HG02571 (cell line): ENCODE data around the gene SLC13A5.
"Not testable (repeated sequence)": the region's sequence is repeated elsewhere in the genome, so short reads cannot be mapped to it uniquely, and the experiment has no call there.

Source experiments
- ATAC-seq: cut with Tn5 transposase; IDR thresholded peaks from one replicate; pipeline ENCODE4 v1.9.1; 2021; ENCODE audit warnings: mild to moderate bottlenecking, moderate library complexity; ENCODE audit not compliant: unreplicated experiment

Gene SLC13A5

GRCh38 chr17:6711081-6711674 lies 2.0 kb downstream of the SLC13A5 start:
- no peak for ATAC-seq

DNA sequence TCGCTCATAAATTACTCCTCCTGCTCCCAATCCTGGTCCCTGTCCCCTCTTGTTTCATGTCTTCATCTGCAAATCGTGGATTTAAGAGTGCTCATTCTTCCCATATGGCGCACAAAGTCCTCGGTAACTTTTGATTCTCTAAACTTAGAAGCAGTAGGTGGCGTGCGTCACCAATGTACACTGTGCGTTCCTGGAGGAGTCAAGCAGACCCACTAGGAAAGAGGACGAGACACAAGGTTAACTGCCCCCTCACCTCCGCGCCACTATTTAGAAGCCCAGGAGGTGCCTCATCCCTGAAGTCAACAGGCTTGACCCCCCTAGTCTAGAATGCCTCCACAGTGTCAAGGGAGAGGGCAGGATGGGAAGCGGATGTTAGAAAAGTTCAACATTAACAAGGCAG lies 2.9 kb downstream of the SLC13A5 start:
- ATAC-seq: no peak

- ATAC-seq: no peak
Observed at GRCh38 chr17:6708357-6708961, 4.7 kb downstream of the SLC13A5 start.

GRCh38 chr17:6706996-6707395 lies 6.2 kb downstream of the SLC13A5 start:
- ATAC-seq: no peak

GRCh38 chr17:6706499-6706898 lies 6.7 kb downstream of the SLC13A5 start:
- ATAC-seq: no peak

- no peak for ATAC-seq
Observed at GRCh38 chr17:6704470-6705052, 8.6 kb downstream of the SLC13A5 start.

DNA sequence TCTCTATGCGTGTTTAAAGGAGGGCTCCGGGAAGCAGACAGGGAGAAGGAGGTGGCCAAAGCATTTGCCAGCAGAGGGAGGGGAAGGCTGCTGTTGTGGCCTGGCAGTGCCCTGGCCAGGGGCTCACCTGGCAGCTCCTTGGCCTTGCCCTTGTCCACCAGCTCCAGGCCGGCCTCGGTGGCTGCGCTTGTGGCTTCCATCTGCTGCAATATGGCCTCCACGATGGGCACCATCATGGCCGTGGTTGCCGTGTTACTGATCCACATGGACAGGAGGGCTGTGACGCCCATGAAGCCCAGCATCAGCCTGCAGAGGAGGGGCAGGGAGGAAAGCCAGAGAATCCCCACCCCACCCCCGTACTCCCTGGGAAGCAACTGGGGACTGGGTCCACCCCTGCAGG lies 9.4 kb downstream of the SLC13A5 start:
- ATAC-seq: no peak

DNA sequence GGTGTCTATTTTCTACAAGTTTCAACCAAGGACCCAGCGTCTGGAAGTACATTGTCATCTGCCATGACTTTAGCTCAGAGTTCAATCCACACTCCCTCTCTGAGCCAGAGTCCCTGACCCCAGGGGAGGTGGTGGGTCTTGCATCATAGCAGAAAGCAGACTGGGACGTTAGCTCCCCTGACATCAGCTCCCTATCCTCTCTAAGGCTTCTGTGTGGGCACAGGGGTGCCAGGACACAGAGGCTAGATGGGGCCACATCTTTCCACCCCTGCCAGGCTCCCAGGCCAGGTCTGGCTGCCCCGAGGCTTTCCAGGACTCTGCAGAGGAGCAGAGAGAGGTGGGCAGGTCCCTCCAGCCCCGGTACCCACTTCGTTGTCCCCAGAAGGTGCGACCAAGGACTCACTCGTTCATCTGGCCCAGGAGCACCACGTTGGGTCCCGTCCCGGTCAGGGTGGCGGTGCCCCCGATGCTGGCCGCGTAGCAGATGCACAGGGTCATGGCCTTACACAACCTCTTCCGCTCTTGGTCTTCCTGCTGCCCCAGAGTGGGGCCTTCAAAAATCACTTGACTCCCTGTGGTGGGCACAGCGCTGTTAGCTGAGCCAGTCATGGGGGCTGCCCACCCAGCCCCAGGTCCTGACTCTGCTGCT lies 10.5 kb downstream of the SLC13A5 start:
- no peak for ATAC-seq

DNA sequence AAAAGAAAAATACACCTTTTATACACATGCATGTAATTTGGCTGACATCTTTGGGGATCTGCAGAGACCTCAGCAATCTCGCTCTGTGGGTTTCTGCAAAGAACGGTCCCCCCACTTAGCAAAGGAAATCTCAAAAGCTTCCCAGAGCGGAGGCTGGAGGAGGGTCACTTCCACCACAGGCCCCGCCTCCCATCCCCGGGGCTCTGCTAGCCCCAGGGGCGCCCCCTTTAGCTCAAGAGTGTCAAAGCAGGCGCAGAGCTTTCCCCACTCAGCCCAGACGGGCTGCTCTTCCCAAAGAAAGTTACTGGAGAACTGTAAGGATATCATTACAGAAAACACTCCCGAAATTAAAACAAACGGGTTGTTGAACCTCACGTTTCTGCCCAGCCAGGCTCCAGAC lies 11.4 kb downstream of the SLC13A5 start:
- no peak for ATAC-seq

DNA sequence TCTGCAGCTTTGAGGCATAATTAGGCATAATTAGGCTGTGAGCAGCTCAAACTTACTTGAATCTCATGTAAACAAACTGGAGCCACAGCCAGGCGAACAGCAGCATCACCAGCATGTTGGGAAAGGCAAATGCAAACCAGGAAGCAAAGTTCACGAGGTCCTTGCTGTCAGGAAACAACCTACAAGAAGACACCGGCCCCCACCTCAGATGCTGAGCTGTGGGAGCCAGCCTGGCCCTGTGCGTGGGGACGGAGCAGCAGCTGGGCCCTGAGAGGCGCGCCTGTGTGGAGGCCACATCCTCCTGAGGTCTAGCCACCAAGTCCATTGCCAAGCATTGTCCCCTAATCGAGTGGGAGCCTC lies 12.2 kb downstream of the SLC13A5 start:
- ATAC-seq: no peak

DNA sequence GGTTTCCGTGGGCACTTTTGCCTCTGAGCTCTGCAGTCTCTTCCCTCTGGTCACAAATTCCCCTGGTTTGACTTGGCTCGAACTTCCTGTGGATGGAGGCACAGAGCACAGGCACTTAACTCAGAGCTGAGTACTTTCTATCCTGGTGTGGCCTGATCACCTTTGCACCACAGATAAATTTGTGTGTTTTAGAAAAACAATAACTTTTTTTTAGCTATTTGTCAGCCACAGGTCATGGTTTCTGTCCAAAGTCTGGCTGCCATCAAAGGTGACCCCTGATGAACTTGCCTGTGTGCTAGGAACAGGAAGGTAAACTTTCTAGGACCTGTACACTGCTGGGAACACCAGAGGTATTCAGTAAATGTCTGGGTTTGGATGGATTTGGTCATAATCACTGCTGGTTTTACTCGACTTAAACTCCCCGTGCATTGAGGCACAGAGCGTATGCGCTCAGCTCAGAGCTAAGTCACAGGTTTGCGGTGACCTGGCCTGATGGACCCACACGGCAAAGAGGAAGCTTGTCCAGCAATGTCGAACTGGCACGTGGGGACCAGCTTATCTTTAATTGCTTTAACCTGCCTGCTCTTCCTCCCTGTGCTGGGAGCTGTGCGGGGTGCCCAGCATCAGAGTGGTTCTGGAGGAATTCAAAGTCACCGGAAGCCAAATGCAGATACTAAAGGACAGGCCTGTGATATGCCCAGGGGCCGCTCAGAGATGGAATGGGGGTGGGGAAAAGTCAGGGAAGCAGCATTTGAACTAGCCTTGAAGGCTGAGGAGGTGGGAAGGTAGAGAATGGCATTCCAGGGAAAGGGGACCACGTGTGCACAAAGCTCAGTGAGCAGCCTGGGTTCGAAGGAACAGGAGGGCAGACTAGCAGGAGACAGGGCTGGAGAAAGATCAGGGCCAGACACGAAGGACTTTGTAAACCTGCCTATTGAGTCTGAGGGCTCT lies 12.9 kb downstream of the SLC13A5 start:
- ATAC-seq: no peak

GRCh38 chr17:6698004-6698403 lies 15.2 kb downstream of the SLC13A5 start:
- no peak for ATAC-seq

- no peak for ATAC-seq
Observed at GRCh38 chr17:6696906-6697305, 16.3 kb downstream of the SLC13A5 start.

GRCh38 chr17:6695565-6695964 lies 17.6 kb downstream of the SLC13A5 start:
- ATAC-seq: no peak

DNA sequence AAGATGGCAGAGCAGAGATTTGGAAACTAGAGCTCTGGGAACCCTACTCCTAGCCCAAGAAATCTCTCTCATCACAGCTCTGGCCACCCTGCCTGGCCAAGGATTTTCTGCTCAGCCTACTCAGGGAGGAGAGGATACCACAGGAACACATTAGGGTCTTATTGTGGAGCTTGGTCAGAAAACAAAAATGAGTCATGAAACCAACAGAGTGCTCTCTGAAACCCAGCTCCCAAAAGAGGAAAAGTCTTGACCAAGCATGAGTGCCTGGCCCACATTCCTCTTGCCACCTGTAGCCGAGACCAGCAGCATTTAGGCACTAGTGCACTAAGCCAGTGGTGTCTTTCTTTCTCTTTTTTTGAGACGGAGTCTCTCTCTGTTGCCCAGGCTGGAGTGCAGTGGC lies 18.1 kb downstream of the SLC13A5 start:
- no peak for ATAC-seq

DNA sequence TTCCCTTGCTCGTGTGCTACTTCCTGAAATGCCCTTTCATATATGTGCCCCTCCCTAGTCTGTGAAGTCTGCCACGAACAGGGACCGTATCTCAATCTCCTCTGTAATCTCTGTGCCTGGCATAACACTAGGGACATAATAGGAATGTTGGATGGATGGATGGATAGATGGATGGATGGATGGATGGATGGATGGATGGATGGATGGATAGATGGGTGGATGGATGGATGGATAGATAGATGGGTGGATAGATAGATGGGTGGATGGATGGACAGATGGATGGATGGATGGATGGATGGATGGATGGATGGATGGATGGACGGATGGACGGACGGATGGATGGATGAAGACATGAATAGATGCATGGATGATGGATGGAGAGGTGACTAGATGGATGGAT lies 21.2 kb downstream of the SLC13A5 start:
- ATAC-seq: not testable (repeated sequence)

GRCh38 chr17:6691546-6691945 lies 21.6 kb downstream of the SLC13A5 start:
- ATAC-seq: no peak

- no peak for ATAC-seq
Observed at GRCh38 chr17:6690641-6691040, 22.5 kb downstream of the SLC13A5 start.

GRCh38 chr17:6688944-6689343 lies 24.2 kb downstream of the SLC13A5 start:
- ATAC-seq: no peak

- no peak for ATAC-seq
Observed at GRCh38 chr17:6686026-6686425, 27.1 kb downstream of the SLC13A5 start.
